Measurements from ENCODE around the gene PACSIN3. TPM values are rescaled to one million over a fixed set of nuclear protein-coding genes. Genes with fewer than 3 reads are reported as not detected.

Gene PACSIN3
- total RNA-seq, 1 experiment from 2014 or later = 76.7 TPM

- Histone ChIP-seq H3K4me1 (no peaks in the 10 kb centered on the region), H3K9me3 (no peaks in the 10 kb centered on the region), H3K36me3 (ENCODE audit: control insufficient read depth, insufficient read depth, low read length) (no peaks in the 10 kb centered on the region; the same call in 1 of the 2 replicates), H3K4me3 (ENCODE audit: low read depth, low read length) (no peak overlapping the region), H3K27me3 (replicated peaks; ENCODE audit: control insufficient read depth, insufficient read depth, low read length) (no peaks in the 10 kb centered on the region)
- no TSS peak for BruUV-seq (replicated peaks)
- no peak for TF ChIP-seq CTCF (IDR thresholded peaks at IDR 0.05; ENCODE audit: insufficient read depth in 1 of 2, low read depth in 1 of 2, low read length in 1 of 2, severe bottlenecking in 1 of 2, unreplicated experiment in 1 of 2)
- H3K27me3 Mint-ChIP-seq (ENCODE audit: insufficient read depth, unreplicated experiment) = no peaks in the 10 kb centered on the region
- H3K27ac Mint-ChIP-seq (ENCODE audit: unreplicated experiment) = no peak overlapping the region
- H3K4me1 Mint-ChIP-seq (ENCODE audit: low read depth, unreplicated experiment) = peaks cover 7% of the 10 kb centered on the region
- H3K4me3 Mint-ChIP-seq (ENCODE audit: unreplicated experiment) = no peak overlapping the region
- intact Hi-C loops (cut with micrococcal nuclease; ENCODE audit: unreplicated experiment) = loop anchor here (10.0 kb wide), 1 partner anchor 130 kb away; no protein-coding TSS in a partner anchor
- CTCF ChIA-PET = interaction anchor here (1.2 kb wide), 1 partner anchor 238 kb away, joined by 3 read pairs; no protein-coding TSS in a partner anchor
- no peaks in the 10 kb centered on the region for H3K9me3 Mint-ChIP-seq (ENCODE audit: unreplicated experiment)
- peaks cover 27% of the 10 kb centered on the region for H3K36me3 Mint-ChIP-seq (ENCODE audit: insufficient read depth, unreplicated experiment)
- DNase-seq = no peak
- POLR2A ChIA-PET = no interaction called here
Measured at GRCh38 chr11:47154616-47155570, 31.3 kb downstream of the PACSIN3 start.

- peaks cover 3% of the 10 kb centered on the region for H3K4me1 Mint-ChIP-seq (ENCODE audit: low read depth, unreplicated experiment)
- ChIA-PET CTCF (interaction anchor here (0.6 to 2.0 kb wide), 29 partner anchors 9 to 403 kb away, joined by 3 to 19 read pairs (median 5); partner anchors contain the start of genes CSTPP1, DDB2 and LRP4), POLR2A (interaction anchor here (0.5 to 1.1 kb wide), 7 partner anchors 8 to 444 kb away, joined by 3 to 5 read pairs (median 3); partner anchors contain the start of gene CSTPP1)
- Histone ChIP-seq H3K4me1 (no peaks in the 10 kb centered on the region), H3K27me3 (replicated peaks; ENCODE audit: control insufficient read depth, insufficient read depth, low read length) (no peaks in the 10 kb centered on the region), H3K4me3 (ENCODE audit: low read depth, low read length) (no peak overlapping the region), H3K36me3 (ENCODE audit: control insufficient read depth, insufficient read depth, low read length) (no peaks in the 10 kb centered on the region), H3K9me3 (no peaks in the 10 kb centered on the region)
- no peaks in the 10 kb centered on the region for H3K27me3 Mint-ChIP-seq (ENCODE audit: insufficient read depth, unreplicated experiment)
- no peak overlapping the region for H3K27ac Mint-ChIP-seq (ENCODE audit: unreplicated experiment)
- intact Hi-C loops (cut with micrococcal nuclease; ENCODE audit: unreplicated experiment) = loop anchor here (1.0 to 10.0 kb wide), 5 partner anchors 48 to 264 kb away; no protein-coding TSS in a partner anchor
- H3K4me3 Mint-ChIP-seq (ENCODE audit: unreplicated experiment) = no peak overlapping the region
- no TSS peak for BruUV-seq (replicated peaks)
- H3K36me3 Mint-ChIP-seq (ENCODE audit: insufficient read depth, unreplicated experiment) = peaks cover 11% of the 10 kb centered on the region
- no peaks in the 10 kb centered on the region for H3K9me3 Mint-ChIP-seq (ENCODE audit: unreplicated experiment)
- peak; percentile 79 to 89 for DNase-seq
- TF ChIP-seq CTCF (IDR thresholded peaks at IDR 0.05; ENCODE audit: insufficient read depth in 1 of 2, low read depth in 1 of 2, low read length in 1 of 2, severe bottlenecking in 1 of 2, unreplicated experiment in 1 of 2) = peak; percentile 96 to 98
Measured at GRCh38 chr11:47152953-47153950, 33.0 kb downstream of the PACSIN3 start.

All from Caco-2 (cell line).